Measurements from ENCODE around the gene IL5RA. TPM values are rescaled to one million over a fixed set of nuclear protein-coding genes. Genes with fewer than 3 reads are reported as not detected.

IL5RA gene, protein sequence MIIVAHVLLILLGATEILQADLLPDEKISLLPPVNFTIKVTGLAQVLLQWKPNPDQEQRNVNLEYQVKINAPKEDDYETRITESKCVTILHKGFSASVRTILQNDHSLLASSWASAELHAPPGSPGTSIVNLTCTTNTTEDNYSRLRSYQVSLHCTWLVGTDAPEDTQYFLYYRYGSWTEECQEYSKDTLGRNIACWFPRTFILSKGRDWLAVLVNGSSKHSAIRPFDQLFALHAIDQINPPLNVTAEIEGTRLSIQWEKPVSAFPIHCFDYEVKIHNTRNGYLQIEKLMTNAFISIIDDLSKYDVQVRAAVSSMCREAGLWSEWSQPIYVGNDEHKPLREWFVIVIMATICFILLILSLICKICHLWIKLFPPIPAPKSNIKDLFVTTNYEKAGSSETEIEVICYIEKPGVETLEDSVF
- total RNA-seq: under 1 TPM in 1 of 2 donors, not detected in 1; 0.46 TPM
- long read RNA-seq, donor 1: 0 reads
- long read RNA-seq, donor 2: 0 reads

DNA sequence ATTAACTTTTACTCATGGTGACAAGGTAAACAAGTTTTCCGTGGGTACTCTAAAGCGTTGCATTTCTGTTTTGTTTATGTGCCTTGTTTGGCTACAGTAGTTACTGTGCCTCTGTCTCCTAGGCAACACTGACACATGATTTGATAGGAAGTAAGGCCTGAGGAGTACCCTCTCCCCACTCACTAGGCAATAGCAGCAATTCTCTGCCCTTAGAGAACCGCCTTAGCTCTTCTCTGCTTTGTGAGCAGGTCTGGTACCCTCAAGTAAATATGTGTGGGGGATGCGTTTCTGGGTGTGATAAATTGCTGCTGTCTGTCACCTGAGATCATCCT is at the start of gene IL5RA:
TSS of gene IL5RA (minus strand) at position 76 of the 332 bp plus-strand sequence. CDS start 5,390 bp downstream, outside the sequence.
- intact Hi-C loops (cut with DNase I): no loop called here
- DNase-seq (ENCODE audit: low spot score): no peak

DNA sequence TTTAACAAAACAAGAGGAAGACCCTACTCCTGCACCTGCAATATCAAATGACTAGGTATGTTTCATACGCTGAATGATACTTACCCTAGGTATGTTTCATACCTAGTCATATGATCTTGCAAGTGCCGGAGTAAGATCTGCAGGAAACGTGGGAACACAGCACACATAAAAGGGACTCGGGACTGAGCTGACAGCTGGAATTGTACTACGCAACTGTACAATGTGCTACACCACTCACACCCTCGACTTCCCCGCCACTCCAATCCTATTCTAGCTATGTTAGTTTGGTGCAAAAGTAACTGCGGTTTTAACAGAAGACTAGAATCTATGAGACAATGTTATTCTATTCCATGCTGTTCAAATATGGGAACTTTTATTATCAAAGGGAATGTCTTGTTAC is 47.3 kb upstream of the IL5RA start:
- intact Hi-C loops (cut with DNase I): no loop called here
- no peak for DNase-seq (ENCODE audit: low spot score)

DNA sequence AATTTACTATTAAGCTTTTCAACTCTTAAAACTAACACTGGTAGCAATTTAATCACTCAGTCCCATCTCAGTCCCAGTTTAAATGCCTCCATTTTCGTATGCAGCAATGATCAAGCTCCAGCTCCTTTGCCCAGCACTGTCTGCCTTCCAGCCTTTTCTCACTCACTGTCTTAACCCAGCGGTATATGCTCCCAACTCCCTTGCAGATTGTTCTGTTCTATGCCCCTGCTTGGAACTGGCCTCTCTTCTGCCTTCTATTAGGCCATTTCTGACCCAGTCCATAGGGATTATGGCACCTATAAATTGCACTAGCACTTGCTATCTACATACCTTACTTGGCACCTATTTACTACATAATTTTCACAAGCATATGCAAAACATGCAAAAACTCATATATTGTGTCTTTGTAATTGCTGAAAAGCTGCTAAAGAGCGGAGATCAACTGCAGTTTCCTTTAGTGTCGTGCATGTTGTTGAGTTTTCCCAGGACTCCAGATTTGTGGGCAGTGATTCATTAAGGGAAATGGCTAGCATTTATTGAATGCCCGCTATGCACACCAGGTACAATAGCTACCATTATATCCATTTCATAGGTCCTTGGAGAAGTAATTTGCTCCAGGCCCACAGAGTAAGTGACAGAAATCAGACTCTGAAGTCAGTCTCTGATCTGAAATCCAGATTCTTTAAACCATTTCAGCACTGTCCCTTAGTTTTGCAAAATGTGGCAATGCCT is 44.9 kb upstream of the IL5RA start:
- DNase-seq (ENCODE audit: low spot score): no peak
- intact Hi-C loops (cut with DNase I): no loop called here

DNA sequence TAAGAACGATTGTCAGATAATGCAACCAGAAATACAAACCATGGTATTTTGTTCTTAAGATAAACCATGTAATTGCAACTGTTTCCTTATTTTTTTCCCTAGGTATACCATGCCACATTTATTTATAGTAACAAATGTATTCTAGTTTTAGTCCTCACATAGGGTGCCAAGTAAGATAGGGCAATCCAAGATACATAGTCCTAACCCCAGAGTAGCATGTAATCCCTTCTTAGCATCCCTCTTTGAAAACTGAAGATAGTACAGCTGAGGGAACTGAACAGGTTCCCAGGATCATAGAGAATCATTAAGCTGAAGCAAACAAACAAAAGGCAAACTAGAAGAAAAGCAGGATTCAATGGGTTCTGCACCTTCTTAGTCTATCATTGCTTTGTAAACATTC is 41.3 kb upstream of the IL5RA start:
- intact Hi-C loops (cut with DNase I): no loop called here
- DNase-seq (ENCODE audit: low spot score): no peak

DNA sequence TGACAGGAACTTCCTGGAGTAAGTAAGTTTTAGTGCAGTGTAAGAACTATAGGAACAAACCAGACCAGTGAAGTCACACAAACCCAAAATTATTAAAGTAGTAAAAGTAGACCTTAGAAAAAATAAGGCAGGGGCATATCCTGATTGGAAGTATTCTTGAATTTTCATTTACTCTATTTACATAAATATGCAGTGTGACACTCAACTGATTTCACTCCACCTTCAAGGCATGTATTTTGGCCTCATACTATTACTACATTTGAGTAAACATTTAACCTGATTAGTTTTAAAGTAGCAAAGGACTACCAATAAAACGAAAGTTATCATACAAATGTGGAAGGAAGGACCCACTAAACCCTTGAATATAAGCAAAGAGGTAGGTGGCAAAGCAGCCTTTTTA is 39.4 kb upstream of the IL5RA start:
- intact Hi-C loops (cut with DNase I): no loop called here
- no peak for DNase-seq (ENCODE audit: low spot score)

DNA sequence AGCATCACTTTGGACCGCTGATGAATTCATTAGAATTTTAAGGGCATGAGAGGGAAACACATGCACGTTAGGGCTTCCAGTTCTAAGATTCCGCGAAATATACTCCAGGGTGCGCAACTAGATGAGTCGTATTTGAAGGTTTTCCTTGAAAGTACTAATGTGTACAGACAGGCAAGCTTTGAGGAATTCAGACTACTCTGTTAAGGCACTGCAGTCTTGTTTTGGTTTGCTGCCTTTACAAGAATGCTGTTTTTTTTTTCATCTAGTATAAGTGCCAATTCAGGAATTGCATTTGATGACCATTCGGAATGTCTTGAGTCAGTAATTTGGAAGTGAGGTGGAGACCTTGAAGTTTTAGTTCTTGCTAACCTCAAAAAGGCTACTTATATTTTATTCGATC is 35.7 kb upstream of the IL5RA start:
- DNase-seq (ENCODE audit: low spot score): no peak
- intact Hi-C loops (cut with DNase I): no loop called here

DNA sequence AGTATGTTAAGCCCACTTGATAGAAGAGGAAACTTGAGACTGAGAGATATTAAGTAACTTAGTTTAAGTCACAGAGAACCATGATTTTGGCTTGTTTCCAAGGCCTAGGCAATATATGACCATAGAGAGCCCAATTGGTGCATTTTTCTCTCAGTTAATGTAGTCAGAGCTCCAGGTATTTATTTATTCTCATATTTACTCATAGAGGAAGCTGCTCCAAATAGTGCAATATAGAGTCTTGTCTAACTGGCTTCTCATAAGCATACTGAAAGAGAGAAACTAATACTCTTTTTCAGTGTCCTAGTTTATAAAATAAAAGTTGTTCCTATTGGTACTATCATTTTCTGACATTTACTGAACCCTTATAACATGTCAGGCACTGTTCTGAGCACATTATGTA is 31.8 kb upstream of the IL5RA start:
- intact Hi-C loops (cut with DNase I): no loop called here
- DNase-seq (ENCODE audit: low spot score): no peak

DNA sequence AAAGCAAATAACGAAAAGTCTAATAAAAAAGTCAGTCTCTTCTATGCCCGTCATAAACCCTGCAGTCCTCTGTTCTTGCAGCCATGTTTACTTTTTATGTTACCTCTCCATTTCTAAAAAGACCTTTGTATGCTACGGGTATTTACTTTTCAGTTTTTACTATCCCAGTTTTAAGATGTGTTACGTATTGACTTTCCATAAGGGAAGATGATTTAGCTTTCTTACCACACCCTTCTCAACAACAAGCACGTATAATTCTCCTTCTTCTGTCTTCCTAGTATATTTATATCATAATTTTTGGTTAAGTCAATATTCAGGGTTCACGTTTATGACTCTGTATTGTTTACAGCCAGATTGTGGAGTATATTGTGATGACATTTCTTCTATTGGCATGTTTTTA is 27.4 kb upstream of the IL5RA start:
- DNase-seq (ENCODE audit: low spot score): no peak
- intact Hi-C loops (cut with DNase I): no loop called here

DNA sequence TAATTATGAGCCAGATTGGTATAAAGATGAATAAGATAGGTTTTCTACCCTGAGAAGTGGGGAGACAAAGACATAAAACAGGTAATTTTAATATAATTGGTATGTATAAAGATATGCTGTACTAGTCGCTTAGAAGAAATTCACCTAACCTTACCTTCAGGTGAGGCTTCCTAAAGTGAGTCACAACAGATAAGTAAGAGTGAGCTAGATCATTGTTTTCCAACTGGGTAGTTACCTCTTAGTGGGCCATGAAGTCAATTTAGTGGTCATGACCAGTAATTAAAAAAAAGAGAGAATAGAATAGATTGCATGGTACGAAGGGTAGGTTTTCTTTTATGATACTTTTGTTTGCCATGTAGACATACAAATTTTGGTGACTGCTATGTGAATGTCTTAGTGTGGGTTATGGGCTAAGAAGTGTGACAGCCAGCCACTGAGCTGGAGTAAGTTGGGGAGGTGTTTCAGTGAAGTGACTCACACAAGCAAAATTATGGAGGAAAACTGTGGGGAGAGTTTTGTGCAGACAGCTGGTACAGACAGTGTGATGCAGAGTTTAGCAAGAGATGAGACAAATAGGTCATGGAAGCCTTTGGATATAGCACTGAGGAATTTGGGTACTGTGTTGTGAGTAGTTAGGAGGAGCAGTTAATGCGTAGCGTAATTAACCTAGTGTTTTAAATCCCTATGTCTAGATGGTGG is 24.7 kb upstream of the IL5RA start:
- intact Hi-C loops (cut with DNase I): no loop called here
- no peak for DNase-seq (ENCODE audit: low spot score)

DNA sequence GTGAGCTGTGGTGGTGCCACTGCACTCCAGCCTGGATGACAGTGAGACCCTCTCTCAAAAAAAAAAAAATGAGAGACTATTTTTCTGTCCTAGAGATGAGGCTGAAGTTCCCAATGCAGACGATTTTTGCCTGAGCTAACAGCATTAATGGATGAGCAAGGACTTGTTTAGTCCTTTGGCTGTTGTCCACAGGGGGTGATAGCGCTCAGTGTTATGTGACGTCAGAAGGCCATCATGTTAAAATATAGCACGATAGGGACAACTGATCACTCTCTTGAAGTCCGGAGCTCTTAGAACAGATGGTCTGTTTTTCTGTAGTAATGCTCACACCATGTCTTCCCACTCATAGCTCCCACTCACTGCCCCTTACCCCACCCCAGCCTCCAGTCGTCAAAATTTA is 23.3 kb upstream of the IL5RA start:
- intact Hi-C loops (cut with DNase I): no loop called here
- DNase-seq (ENCODE audit: low spot score): no peak

DNA sequence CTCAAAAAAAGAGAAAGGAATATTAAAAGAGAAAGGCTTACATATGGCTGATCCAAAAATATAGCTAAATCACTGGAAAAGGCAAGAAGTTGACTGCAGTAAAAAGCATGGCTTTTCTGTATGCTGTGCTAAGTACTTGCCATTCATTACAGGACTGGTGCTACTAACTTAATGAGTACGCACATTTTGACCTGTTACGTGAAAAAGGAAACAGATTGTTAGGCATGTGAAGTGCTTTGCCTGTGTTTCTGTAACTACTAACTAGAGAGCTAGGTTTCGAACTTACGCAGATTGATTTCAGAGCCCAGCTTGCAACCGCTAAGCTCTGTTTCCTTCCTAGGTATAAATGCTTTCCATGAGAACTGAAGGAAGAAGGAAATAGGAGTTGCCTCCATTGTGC is 19.4 kb upstream of the IL5RA start:
- intact Hi-C loops (cut with DNase I): no loop called here
- DNase-seq (ENCODE audit: low spot score): no peak

DNA sequence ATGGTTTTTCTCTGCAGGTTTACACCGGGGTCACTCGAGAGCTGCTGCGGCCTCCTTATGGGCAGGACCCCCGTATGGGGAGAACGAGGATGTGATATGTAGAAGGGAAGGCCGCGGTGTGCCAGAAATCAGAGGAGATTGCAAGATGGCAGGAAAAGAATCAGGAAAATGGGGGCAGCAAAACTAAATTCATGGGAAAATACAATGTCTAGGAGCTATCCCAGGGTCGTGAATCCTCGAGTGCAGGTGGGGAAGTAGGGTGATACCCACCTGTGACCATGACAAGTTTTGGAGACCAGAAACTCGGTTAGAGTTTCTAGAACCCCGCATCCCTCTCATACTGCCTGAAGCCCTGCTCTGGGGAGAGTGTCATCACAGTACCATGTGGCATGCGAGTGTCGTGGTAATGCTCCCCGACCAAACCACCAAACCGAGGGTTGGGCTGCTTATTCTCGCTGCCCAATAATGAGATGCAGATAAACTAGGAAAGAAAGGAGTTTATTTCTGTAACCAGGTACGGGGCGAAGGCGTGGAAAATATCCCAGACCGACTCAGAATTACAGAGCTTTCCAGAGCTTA is 17.3 kb upstream of the IL5RA start:
- DNase-seq (ENCODE audit: low spot score): no peak
- intact Hi-C loops (cut with DNase I): no loop called here

DNA sequence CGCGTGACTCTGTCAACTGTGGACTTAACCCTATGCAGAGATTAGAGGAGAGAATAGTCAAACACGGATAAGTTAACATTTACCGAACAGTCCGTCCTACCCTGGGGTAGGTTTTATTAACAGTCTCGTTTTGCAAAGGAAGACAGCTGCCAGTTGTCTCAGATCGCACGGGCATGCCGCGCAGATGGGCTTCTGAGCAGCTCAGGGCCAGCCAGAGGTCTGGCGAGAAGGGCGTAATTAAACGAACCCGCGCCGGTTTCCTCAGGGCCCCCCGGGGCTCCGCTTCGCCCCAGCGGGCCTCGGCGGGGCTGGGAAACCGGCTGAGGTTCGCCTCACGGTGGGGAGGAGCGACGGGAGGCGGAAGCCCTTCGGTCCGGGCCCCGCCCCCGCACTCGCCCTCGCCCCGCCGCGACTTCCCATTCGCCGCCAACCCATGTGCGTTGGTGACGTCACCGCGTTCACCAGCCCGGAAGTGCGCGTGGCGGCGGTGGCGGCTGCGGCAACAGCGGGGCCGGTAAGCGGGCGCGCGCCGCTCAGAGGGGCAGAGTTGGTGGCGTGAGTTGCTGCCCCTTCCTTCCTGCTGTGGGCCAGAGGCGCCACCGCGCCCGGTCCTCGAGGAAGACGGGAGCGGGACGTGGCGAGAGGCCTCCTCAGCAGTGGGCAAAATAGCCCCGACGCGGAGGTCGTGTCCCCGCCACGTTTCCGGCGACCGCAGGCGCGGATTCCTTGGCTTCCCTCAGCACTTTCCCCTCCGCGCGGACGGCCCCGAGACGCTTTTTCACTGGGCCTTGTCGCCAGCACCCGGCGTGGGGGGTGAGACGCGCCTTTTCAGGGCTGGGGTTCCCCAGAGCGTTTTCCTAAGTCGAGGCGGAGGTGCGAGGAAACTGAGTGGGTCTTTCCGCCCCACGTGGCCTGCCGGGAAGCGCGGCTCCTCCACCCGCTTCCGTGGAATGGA is 16.6 kb upstream of the IL5RA start, which contains the start of gene TRNT1:
TSS of gene TRNT1 (plus strand) at position 464 of the 955 bp plus-strand sequence. CDS start 2,101 bp downstream, outside the sequence.
- intact Hi-C loops (cut with DNase I): no loop called here
- DNase-seq (ENCODE audit: low spot score): peak; percentile 99

DNA sequence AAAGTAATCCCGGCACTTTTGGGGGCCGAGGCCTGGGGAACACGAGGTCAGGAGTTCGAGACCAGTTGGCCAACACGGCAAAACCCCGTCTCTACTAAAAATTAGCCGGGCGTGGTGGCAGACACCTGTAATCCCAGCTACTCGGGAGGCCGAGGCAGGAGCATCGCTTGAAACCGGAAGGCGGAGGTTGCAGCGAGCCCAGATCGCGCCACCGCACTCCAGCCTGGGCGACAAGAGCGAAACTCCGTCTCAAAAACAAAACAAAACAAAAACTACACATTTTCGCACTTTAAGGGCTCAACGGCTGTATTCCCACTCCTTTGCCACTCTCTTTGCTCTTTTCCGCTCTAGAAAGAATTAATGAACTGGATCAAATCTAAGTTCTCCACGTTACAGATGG is 15.8 kb upstream of the IL5RA start:
- intact Hi-C loops (cut with DNase I): no loop called here
- no peak for DNase-seq (ENCODE audit: low spot score)

DNA sequence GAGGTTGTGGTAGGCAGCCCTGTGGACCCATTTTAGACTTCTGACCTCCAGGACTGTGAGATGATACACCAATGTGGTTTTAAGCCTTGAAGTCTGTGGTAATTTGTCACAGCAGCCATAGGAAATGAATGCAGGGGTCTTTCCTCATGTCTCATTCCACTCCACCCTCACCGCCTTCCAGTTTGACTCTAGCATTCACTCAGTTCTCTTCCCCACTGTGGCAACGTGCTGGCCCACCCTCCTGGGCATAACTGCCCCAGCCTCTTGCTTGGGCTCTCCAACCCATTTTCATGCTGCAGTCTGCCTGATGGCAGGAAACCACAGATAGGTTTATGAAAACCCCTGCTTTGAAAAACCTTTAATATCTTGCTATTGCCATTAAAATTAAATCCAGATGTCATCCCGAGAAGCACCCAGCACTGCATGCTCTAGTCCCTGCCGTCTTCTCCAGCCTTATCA is 9.2 kb upstream of the IL5RA start:
- no peak for DNase-seq (ENCODE audit: low spot score)
- intact Hi-C loops (cut with DNase I): no loop called here

DNA sequence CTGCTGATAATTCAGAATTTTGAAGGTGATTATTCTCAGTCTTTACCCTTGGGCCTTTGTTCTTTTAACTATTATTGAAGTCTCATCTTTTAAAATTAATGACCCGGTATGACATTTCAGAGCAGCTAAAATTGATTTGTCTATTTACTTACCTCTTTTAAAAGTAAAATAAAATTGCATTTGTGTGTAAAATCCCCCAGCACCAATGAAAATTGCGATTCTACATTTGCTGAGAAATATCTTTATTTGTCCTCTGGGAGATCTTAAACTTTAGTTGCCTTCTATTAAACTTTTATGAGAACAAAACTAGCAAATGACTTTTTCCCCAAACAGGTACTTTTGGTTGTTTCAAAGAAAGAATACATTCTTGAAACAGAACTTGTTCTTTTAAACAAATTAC is 7.5 kb upstream of the IL5RA start:
- intact Hi-C loops (cut with DNase I): no loop called here
- no peak for DNase-seq (ENCODE audit: low spot score)

DNA sequence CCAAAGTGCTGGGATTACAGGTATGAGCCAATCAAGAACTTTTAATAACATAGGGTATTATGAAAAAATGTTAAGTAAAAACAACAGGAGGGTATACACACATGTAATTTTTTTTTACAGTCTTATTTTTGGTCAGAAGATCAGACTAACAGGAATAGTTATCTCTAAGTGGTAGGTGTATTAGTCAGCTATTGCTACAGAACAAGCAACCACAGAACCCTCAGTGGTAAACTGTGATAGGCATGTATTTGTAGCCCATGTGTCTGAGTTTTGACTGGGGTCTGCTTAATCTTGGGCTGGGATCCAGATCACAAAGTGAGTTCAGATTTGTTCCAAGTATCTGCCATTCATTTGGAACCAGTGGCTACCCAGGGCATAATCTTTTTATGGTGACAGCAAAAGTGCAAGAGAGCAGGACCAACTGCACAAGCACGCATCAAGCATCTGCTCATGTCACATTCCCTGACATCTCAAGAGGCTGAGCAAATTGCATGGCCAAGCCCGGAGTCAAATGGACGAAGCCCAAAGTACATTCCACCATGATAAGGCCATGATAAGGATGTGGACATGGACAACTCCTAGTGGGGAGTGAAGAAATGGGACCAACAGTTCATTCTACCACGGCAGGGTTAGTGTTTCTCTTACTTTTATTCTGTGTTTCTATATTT is 3.0 kb upstream of the IL5RA start:
- no peak for DNase-seq (ENCODE audit: low spot score)
- intact Hi-C loops (cut with DNase I): no loop called here

DNA sequence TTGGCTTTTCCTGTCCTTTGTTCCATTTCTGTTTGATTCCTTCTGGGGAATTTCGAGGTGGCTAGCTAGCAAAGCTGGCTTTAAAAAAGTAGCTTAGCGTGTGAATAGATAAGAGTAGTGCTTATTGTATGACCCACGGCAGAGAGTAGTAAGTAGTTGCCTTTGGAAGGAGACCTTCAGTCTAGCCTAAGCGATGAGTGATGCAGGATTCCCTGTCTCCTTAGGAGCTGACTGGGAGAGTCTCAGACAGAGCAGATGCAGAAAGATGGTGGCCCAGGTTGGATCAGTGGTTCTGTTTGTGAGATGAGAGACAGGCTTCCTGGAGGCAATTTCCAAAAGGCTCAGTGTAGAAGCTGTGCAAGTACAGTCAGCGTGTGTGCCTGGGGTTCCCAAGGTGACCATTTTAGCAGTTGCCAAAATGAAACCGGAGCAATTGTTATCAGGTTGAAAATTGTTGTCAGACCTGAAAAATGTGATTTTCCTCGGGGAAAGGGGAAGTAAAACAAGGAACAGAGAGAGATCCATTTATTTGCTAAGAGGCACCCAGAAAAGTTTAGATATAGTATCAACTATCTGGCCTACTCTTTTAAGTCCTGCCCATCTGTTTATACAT is 681 bp upstream of the IL5RA start:
- intact Hi-C loops (cut with DNase I): no loop called here
- DNase-seq (ENCODE audit: low spot score): no peak

Data from posterior vena cava (tissue), 2 donors.